Measurements from ENCODE around the gene NOB1. TPM values are rescaled to one million over a fixed set of nuclear protein-coding genes. Genes with fewer than 3 reads are reported as not detected.

Gene NOB1
- total and polyA plus RNA-seq, 9 of the 15 experiments (the other 6 are each of a cell fraction or from before 2014, with no cell fraction given), result 42.4 to 148 (median 116) TPM

- Histone ChIP-seq H3K27me3 (ENCODE audit: control insufficient read depth in 2 of 2, insufficient read depth in 2 of 2, low read length in 2 of 2) (no peaks in the 10 kb centered on the region), H3K27ac (ENCODE audit: extremely low read depth, low read depth, low read length) (no peak overlapping the region), H3K9ac (ENCODE audit: insufficient read depth in 1 of 2, low read depth in 2 of 2, low read length in 2 of 2) (no peak overlapping the region), H3K36me3 (ENCODE audit: control insufficient read depth, insufficient read depth, low read length) (peaks cover 47% of the 10 kb centered on the region; the same call in 2 of the 3 replicates), H3K9me1 (ENCODE audit: control insufficient read depth, insufficient read depth, low read length) (no peaks in the 10 kb centered on the region), H3K9me3 (replicated peaks; ENCODE audit: control insufficient read depth, insufficient read depth, low read depth, low read length) (no peaks in the 10 kb centered on the region), H3K4me1 (replicated peaks in 1 of 2; ENCODE audit: control insufficient read depth in 2 of 2, insufficient read depth in 2 of 2, low read length in 2 of 2) (no peaks in the 10 kb centered on the region; a peak in 1 of 5 replicates), H4K20me1 (replicated peaks; ENCODE audit: control insufficient read depth, insufficient read depth, low read length) (no peaks in the 10 kb centered on the region), H3K4me3 (no peak overlapping the region), H3K4me2 (ENCODE audit: insufficient read depth, low read length) (no peak overlapping the region), H2AFZ (ENCODE audit: low read depth, low read length) (no peak overlapping the region), H3K79me2 (ENCODE audit: control insufficient read depth, insufficient read depth, low read length) (no peaks in the 10 kb centered on the region)
- intact Hi-C loops (cut with micrococcal nuclease) (loop anchor here (5.0 to 10.0 kb wide), 2 partner anchors 213 to 224 kb away; no protein-coding TSS in a partner anchor), in situ Hi-C loops (cut with MboI) (loop anchor here (5.0 kb wide), 1 partner anchor 219 kb away; no protein-coding TSS in a partner anchor)
- TF ChIP-seq POLR2AphosphoS2 (IDR thresholded peaks at IDR 0.05; ENCODE audit: low read length) (peak; percentile 56; the same call in 1 of the 2 replicates), TOE1 (IDR thresholded peaks at IDR 0.05; ENCODE audit: borderline replicate concordance) (no peak), TOE1 (CRISPR knock-in tag; IDR thresholded peaks at IDR 0.05; ENCODE audit: borderline replicate concordance, low read depth) (no peak), NCOR1 (IDR thresholded peaks at IDR 0.05) (no peak), NCOA1 (IDR thresholded peaks at IDR 0.05; ENCODE audit: low read depth) (no peak), SMARCB1 (IDR thresholded peaks at IDR 0.05; ENCODE audit: insufficient read length, low read depth) (no peak)
- FAIRE-seq (no peak), ATAC-seq (no peak), DNase-seq (ENCODE audit: extremely low read depth in 1 of 4, low spot score in 3 of 4) (no peak)
- no TSS peak for BruUV-seq (replicated peaks)
- 73% methylated on average over 10 of the region's 10 CpGs for WGBS (ENCODE audit: insufficient coverage, low coverage, missing lambda C conversion rate)
- ChIA-PET POLR2A (interaction anchor here (1.6 to 1.7 kb wide), 2 partner anchors 14 to 17 kb away, joined by 3 to 8 read pairs; no protein-coding TSS in a partner anchor), CTCF (ENCODE audit: low intra/inter-chr PET ratio) (interaction anchor here (1.7 to 2.8 kb wide), 2 partner anchors 47 to 221 kb away, joined by 5 to 29 read pairs; partner anchors contain the start of gene NOB1)
Measured at GRCh38 chr16:69707920-69708683, 46.6 kb downstream of the NOB1 start.

All from K562 (cell line).